ENCODE results near the gene KLK4. TPM values are rescaled to one million over a fixed set of nuclear protein-coding genes. Genes with fewer than 3 reads are reported as not detected.

KLK4 gene
- total and polyA plus RNA-seq, 2 donors (not counting 3 experiments of a cell fraction or from before 2014, with no cell fraction given): not detected

GRCh38 chr19:50939596-50939995, 28.4 kb upstream of the KLK4 start:
- Histone ChIP-seq H3K27ac (ENCODE audit: insufficient read depth, low read depth, low read length) (no peak overlapping the region), H2AFZ (ENCODE audit: low read depth, low read length) (no peak overlapping the region), H3K79me2 (ENCODE audit: control insufficient read depth, insufficient read depth, low read length) (no peaks in the 10 kb centered on the region), H3K36me3 (ENCODE audit: control insufficient read depth in 2 of 2, extremely low read depth in 1 of 2, insufficient read depth in 2 of 2, low read length in 2 of 2) (no peaks in the 10 kb centered on the region), H3K9ac (replicated peaks; ENCODE audit: extremely low read depth, insufficient read depth, low read length) (no peak overlapping the region), H3K4me3 (replicated peaks in 1 of 3; ENCODE audit: insufficient read depth in 1 of 3, low read depth in 1 of 3, low read length in 3 of 3) (no peak overlapping the region), H3K27me3 (ENCODE audit: control insufficient read depth in 2 of 2, insufficient read depth in 2 of 2, low read length in 2 of 2) (no peaks in the 10 kb centered on the region), H3K4me1 (ENCODE audit: control insufficient read depth, extremely low read depth, insufficient read depth, low read length) (no peaks in the 10 kb centered on the region), H3K9me1 (replicated peaks; ENCODE audit: control insufficient read depth, extremely low read depth, insufficient read depth, low read length) (no peaks in the 10 kb centered on the region), H3K9me3 (replicated peaks; ENCODE audit: control insufficient read depth, insufficient read depth, low read length) (no peaks in the 10 kb centered on the region), H4K20me1 (replicated peaks; ENCODE audit: control insufficient read depth, extremely low read depth, insufficient read depth, low read length) (no peaks in the 10 kb centered on the region), H3K4me2 (ENCODE audit: insufficient read depth, low read length) (no peak overlapping the region)
- ChIA-PET POLR2A (no interaction called here), CTCF (no interaction called here)
- no TSS peak for BruUV-seq (replicated peaks)
- intact Hi-C loops (cut with micrococcal nuclease): no loop called here
- TF ChIP-seq EZH2 (IDR thresholded peaks at IDR 0.05; ENCODE audit: borderline replicate concordance, low read depth, low read length, severe bottlenecking): no peak
- no peak for TF ChIP-seq JUN (IDR thresholded peaks at IDR 0.05; ENCODE audit: borderline replicate concordance, insufficient read depth, insufficient read length, low read depth)
- no peak for TF ChIP-seq POLR2A (IDR thresholded peaks at IDR 0.05; ENCODE audit: low read depth, low read length)
- no peak for TF ChIP-seq GATA2 (IDR thresholded peaks at IDR 0.05; ENCODE audit: insufficient read depth, insufficient read length, low read depth, low read length)
- TF ChIP-seq MYC (IDR thresholded peaks at IDR 0.05; ENCODE audit: low read depth, low read length): no peak
- no peak for TF ChIP-seq FOS (IDR thresholded peaks at IDR 0.05; ENCODE audit: borderline replicate concordance, insufficient read depth, low read length)
- TF ChIP-seq MAX (IDR thresholded peaks at IDR 0.05; ENCODE audit: insufficient read depth, insufficient read length): no peak
- no peak for TF ChIP-seq CTCF (IDR thresholded peaks at IDR 0.05; ENCODE audit: extremely low read depth in 1 of 2, insufficient read depth in 1 of 2, low read depth in 1 of 2, low read length in 2 of 2)
- TF ChIP-seq POLR2AphosphoS5 (IDR thresholded peaks at IDR 0.05; ENCODE audit: insufficient read depth, low read depth, low read length): no peak
- dilution Hi-C loops (cut with MboI; ENCODE audit: extremely low pct_ligation_motif_present, low sequenced_read_pairs): no loop called here
- DNase-seq (ENCODE audit: low read depth, low spot score) (no peak), FAIRE-seq (no peak)
